Prostate gland (tissue), 2 donors: ENCODE results near the gene RPA1.

Source experiments
- CTCF ChIP-seq, 4 experiments: fragments of 200-600 bp in 2 of 4; fragments of 450-650 bp in 2 of 4; sonication (generic) in 2 of 4; IDR thresholded peaks; 1 replicate in 3 of 4; 2 replicates in 1 of 4; pipeline ENCODE4 v1.5.1; 2016 to 2019; ENCODE audit warnings: antibody characterized with exemption in 4 of 4, mild to moderate bottlenecking in 2 of 4, moderate library complexity in 2 of 4
- POLR2A ChIP-seq: fragments of 450-650 bp; IDR thresholded peaks from one replicate; pipeline ENCODE4 v1.6.1; 2016; ENCODE audit warnings: antibody characterized with exemption, mild to moderate bottlenecking
- POLR2AphosphoS5 ChIP-seq: sonication (generic); formaldehyde crosslinking; IDR thresholded peaks from one replicate; pipeline ENCODE4 v1.6.1; 2017; ENCODE audit warnings: antibody characterized with exemption

GRCh38 chr17:1930337-1930645, 100.5 kb downstream of the RPA1 start:
- TF ChIP-seq POLR2A = no peak
- no peak for TF ChIP-seq CTCF (IDR thresholded peaks at IDR 0.05)
- TF ChIP-seq POLR2AphosphoS5 = no peak
